Stimulated activated CD4-positive, alpha-beta T cell treated with anti-CD3 and anti-CD28 coated beads, Interleukin-2, amount 100 ng/mL, for 24 hours (primary cell): ENCODE data around the gene ZNF521.
"Not testable (repeated sequence)": the region's sequence is repeated elsewhere in the genome, so short reads cannot be mapped to it uniquely, and the experiment has no call there.

Experiments used
- DNase-seq, 2 donors: peaks; one replicate each; pipeline ENCODE4 v3.0.0-alpha.2; 2020

Gene ZNF521

DNA sequence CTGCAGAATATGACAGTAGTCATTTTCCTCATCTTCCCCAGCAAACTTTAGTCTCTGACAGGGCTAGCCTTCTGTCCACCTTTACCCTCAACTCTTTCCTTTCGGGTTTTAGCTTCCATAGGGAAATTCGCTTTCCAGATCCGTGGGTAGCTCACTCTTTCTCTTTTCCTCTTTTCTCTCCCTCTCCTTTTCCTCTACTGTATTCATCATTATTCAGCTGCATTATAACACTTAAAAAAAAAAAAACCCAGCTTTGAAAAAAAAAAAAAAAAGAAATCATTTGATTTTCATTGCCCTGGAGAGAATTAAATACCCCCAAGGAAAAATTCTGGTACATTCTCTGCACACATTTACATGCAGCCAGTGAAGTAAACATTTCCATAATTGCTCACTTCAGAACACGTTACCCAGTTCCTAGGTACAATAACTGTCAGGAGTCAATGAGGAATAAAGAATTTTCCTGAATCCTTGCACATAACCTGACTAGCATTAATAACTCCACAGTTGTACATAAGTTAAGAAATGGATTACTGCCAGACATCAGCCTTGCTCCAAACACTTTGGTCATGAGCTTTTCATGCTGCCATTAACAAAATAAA lies 63.5 kb downstream of the ZNF521 start:
- no peak for DNase-seq

DNA sequence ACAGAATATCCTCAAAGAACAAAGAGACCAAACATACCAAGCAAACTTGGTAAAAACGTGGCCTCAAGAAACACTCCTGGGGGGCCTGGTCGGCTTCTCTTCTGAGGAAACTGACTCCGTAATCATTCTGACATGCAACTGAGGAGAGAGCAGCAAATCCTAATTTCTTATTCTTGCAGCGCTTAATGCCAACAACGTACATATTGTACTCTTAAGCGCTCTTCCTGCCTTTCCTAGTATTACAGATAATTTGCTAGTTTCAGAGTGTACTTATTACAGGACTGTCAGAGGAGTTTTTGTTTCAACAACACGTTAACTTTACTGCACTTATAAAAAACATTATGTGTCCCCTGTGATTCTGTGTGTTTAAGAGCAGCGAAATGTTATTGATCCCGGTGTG lies 64.9 kb downstream of the ZNF521 start:
- no peak for DNase-seq

DNA sequence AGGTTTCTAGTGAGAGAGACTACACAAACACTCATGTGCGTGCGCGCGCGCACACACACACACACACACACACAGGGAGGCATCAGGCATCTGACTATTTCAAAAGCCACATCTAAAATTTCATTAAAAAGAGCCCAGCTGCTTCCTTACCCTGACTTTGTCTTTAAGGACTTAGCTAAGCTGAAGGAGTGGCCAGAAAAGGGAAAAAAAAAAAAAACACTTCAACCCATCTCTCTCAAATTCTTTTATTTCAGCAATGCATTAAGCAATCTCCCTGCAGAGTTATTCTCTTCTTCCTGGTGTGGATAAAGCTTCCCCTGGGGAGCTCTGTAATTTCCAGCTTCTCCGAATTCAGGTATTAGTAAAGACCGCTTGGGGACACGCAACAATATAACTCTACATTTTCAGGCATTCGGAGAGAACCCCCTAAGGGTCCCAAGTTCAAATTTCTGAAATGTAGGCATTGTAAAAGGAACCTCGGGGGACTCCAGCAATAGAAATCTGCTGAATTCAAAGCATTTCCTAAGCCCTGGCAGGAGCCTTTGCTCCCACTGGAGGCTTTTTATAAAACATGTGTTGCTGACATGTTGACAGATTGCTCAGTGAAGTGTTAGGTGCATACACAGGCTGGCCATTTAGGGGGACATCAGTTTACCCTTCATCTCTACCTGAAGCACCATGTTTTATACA lies 67.0 kb downstream of the ZNF521 start:
- no peak for DNase-seq

DNA sequence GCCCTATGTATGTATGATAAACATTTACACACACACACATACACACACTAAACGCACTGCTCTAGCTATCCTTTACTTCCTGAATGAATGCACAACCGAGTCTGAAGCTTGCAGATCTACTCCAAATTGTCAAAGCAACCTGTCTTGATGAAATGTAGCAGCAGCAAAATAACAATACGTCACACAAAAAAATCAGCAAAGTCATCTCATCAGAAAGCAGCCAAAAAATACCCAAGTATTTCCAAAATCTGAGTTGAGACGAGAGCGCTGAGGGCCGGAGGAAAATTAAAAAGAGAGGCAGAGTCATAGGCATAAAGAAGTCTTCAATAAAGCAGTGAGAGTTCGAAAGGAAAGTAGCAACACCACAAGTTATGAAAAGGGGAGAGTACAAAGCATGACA lies 67.7 kb downstream of the ZNF521 start:
- no peak for DNase-seq

DNA sequence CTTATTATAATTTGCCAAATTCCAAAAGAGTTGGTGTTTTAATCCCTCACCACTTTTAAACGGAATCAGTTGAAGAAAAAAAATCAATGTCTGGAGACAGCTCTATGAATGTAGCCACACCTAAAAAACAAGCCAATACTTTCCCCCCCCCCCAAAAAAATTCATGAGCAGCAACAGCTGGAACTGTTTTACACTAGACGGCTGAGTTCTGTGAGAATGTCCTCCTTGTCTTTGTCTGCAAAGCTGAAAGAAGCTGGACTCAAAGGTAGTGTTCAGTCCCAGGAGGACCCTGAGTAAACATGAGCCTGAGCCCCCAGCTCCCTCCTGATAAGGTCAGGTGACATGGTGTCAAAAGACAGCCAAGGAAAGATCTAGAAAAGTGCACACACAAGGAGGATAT lies 68.2 kb downstream of the ZNF521 start:
- DNase-seq, result no peak

DNA sequence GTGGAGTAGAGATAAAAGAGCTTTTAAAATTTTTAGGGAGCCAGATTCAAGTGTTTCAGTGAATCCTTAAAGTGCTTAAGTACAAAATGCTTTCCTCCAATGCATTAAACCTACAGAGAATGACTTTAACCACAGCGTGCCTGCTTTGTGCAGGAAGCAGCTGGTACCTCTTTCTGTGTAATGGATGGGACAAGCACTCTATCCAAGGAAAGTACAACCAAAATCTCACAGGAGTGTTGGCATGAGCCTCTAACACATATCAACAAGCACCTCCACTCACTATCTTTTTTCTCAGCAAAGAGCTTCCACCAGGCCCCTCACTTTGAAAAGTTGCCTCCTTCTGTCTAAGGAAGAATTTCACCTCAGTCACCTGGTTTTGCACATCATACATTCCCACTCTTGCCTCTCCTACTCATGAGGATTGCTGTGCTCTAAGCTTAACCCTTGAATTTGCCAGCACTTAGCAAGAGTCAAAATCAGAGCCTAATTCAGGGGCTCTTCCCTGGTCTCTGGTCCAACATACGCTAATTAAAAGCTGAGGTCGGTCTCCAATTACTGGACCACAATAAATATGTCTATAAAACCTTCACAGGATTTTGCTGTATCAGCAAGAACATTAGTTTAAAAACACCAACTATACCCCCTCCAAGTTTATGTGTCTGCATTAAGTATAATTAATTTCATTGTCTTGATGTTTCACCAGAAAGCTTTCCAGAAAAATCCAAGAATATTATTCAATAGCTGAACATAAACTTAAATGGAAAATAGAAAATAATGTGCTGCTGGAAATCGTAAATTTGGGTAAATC lies 68.9 kb downstream of the ZNF521 start:
- DNase-seq, result no peak

DNA sequence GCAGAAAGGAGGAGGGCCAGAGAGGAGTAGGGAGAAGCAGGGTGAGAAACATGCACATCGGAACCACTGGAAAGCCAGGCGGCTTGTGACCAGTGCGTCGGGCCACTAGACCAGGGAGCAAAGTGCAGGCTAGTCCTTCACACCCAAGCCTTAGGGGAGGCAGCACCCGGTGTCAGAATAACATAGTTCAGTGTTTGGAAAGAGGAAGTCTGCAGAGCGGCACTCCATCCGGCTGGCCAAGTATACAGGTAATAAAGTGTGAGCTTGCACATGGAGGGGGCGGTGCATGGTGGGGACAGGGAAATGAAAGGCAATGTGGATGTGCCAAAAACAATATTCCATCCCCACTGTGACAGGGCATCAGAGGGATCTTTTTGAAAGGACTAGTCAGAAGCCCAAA lies 69.7 kb downstream of the ZNF521 start:
- DNase-seq, result no peak

DNA sequence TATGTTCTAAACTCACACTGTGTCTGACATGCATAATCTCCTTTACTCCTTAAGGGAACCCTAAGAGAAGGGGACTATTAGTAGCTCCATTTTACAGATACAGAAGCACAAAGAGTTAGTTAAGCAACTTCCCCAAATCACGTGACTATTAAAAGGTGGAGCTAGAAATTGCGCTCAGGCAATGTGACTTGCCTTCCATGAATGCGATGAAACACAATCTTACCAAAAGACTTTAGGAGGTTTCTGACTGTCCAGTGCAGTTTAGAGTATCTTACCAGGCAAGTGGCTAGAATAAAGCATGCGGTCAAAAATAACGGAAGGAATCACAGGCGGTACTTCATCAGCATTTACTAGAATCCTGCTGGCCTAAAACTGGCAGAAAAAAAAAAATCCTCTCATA lies 70.4 kb downstream of the ZNF521 start:
- DNase-seq, result no peak

DNA sequence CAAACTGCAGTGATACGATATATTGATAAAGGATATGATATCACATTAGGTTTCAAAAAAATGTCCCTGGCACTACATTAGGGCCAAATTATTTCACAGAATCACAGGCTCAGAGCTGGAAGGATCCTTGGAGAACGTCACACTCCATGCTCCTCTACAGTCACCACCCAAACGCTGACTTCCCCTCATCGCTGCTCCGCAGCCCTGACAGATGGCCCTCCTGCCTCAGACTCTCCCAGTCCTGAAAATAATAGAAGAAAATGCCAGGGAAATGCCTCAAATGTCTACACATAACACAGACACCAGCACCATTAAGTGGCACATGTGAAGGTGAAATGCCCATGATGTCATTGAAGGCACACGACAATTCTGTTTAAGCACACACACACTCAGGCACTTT lies 72.0 kb downstream of the ZNF521 start:
- DNase-seq, result no peak

DNA sequence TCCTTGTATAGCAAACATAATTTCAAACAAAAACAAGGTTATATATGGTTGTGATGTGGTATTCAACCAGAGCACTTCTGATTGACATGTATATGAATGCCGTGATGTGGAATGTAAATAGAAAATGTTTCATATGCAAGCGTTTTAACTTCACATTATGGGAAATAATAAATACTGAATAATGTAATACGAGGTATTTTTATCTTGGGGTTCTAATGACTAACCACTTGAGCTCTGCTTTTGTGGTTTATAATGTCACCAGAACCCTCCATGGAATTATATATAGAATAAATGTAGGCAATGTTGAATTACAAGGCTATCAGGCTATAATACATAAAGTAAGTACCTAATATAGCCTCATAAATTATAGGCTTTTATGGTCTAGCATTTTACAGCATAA lies 72.4 kb downstream of the ZNF521 start:
- no peak for DNase-seq

DNA sequence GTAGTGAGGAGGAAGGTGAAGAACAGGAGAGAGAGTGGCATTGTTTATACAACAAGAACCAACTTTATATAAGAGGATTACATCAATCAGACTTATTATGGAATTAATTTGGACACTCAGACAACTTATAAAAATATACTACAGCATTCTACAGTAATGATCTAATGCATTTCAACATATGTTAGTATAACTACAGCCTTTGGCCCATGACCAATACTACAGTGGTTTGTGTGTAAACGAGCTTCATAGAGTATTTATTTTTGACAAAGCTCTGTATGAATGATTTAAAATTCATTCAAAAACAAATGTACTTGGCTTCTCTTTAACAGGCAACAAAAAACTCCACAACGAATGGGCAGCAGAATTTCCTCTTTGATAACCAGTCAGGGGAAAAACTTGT lies 72.8 kb downstream of the ZNF521 start:
- no peak for DNase-seq

DNA sequence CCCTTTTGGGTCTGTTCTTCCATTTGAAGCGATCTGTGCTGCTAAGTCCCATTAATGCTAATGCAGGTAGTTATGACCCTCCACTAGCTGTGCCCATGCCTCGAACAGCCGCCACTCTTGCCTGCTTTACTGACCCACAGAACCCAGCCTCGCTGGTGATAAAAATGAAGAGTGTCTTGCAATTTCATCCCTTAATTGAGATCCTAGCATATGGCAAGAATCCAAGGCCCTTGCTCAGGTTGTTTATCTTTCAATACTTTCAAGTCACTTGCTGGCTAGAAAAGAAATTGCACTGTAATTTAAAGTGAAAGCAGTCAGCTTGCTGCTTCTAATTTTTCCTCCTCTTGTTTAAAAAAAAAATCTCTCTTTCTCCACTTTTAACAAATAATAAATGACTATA lies 73.6 kb downstream of the ZNF521 start:
- DNase-seq, result no peak

DNA sequence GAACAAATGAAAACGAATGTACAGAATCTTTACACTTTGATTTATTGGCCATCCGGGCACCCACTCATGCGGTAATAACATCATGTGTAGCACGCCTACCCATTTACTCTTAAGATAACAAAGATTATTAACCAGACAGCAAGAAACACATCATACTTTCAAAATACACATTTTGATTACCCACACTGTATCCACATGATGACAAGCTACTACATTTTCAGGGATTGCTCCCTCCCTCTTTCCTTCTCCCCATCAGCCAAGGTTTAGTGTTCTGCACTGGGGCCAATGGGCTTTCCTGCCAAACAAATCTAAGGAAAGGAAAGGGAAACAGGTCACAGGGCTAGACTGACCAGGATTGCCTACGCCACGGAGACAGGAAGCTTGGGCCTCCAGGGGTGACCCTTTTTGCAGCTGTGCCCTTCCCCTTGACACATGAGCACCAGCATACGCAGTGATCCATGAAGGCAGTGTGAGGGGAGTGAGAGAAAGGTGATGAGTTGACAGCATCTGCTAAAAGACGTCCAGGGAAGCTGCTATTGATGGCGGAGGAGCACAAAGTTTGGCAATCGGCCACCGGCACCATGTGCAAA lies 76.5 kb downstream of the ZNF521 start:
- DNase-seq, result no peak

DNA sequence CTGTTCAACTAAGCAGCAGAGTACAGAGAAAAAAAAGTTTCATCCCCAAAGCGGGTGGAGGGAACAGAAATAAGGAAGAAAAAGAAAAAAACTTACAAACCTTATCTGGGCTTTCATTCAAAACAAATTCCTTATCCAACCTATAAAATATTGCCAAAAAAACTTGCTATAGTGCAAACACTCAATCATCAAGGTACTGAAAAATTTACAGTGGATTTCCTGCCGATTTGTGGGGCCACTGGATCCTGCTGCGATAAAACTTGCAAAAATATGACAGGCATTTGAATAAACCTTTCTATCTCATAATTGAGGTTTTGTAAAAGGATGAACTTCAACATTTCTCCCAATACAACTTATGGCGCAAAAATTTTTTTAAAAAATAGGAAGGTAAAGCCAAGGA lies 77.0 kb downstream of the ZNF521 start:
- DNase-seq, result no peak

DNA sequence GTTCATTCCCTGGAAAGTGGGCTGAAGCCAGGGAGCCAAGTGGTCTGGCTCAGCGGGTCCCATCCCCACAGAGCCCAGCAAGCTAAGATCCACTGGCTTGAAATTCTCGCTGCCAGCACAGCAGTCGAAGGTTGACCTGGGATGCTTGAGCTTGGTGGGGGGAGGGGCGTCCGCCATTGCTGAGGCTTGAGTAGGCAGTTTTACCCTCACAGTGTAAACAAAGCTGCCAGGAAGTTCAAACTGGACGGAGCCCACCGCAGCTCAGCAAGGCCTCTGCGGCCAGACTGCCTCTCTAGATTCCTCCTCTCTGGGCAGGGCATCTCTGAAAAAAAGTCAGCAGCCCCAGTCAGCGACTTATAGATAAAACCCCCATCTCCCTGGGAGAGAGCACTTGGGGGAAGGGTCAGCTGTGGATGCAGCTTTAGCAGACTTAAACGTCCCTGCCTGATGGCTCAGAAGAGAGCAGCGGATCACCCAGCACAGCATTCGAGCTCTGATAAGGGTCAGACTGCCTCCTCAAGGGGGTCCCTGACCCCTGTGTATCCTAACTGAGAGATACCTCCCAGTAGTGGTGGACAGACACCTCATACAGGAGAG lies 84.9 kb downstream of the ZNF521 start:
- not testable (repeated sequence) for DNase-seq

DNA sequence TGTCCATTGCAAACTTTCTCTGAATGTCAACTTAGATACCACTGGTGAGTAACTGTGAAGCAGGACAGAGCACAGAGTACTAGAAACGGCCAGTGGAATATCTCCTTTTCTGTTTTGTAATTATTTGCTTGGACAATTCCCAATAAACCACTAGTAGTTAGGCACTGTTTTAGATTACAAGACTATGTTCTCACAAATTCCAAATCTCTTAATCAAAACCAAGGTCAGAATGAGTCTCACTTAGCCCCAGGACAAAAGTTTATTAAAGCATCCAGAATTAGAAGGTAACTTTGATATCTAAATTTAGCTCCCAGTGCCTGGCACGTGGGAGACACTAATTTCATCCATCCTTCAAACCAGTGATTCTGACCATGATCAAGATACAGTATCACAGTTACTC lies 89.0 kb downstream of the ZNF521 start:
- DNase-seq, result no peak

DNA sequence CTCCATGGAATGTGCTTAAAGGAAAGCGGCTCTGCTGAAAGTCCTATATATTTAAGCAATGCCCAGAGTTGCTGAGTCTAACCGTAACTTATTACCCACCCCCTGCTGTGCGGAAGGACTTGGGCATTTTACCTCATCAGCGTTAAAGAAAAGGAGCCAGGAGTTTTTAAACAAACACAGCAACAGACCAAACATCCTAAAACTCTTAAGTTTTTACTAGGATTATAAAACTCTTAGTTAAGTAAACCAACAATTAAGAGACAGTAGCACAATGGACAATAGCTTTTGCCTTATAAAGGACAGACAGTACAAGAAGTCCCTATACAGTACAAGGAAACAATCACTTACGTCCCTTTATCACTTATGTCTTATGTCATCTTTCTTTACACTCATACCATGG lies 90.2 kb downstream of the ZNF521 start:
- DNase-seq, result no peak

DNA sequence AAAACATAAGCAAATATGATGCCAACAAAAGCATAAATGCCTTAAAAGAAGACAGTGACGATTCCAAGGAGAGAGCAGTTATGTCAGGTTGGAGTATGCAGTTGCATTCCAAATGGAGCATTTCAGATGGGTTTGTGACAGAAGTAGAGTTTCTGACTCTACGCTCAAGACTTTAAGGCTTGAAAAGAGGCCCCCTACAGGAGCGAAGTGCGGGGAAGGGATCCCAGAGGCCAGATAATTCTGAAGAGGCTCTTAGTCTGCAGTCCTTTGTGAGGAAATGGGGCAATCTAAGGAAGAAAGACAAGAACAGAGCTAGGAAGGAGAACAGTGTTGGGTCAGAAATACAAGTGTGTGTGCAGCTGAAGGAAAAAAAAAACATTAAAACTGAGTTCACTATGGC lies 95.5 kb downstream of the ZNF521 start:
- no peak for DNase-seq

DNA sequence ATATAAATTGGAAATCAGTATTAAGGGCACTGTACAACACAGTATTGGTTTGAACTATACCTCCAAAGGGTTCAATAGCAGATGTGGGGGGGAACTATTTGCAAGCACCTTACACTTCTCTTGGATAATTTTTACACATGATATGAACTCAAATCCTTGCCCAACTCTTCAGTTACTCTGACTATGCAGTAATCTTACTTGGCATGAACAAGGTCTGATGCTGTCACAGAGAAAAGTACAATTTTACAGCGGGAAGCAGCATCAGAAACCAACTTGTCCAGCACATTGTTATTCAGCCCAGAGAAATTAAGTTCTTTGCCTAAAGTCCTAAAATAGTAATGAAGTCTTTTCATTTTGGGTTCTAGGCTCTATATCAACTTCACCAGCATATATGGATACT lies 98.2 kb downstream of the ZNF521 start:
- no peak for DNase-seq

DNA sequence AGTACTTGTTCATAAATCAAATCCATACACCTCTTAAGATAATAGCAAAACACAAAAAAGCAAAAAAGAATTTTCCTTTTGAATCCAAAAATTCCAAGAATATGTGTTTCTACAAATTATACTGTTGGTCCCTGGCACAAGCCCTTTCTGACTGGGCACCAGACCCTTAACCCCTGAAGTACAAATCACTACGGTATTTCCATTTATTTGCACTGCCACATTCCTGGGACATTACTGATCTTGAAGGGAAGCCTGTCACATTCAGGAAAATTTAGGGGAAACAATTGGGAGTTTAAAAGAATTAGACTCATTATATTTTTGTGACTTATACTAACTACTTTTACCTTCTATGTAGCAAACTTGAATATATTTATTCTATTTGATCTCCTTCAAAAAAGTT lies 98.8 kb downstream of the ZNF521 start:
- no peak for DNase-seq

DNA sequence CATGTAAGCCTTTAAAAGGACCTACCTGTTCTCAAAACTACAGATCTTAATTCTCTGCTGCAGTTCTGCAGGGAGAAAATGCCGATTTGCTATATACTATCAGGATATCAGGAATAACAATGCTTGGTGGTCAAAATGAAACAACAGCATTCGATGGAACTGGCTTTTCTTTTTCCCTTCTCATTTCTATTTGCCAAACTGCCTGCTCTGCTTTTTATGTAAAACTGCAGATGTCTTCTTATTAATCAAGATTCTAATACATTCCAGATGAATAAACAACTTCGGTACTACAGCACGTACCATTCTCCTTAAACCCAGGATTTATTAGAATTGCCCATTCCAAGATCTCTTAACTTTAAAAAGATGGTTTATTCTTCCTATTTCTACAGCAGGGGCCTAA lies 100.9 kb downstream of the ZNF521 start:
- DNase-seq, result no peak

DNA sequence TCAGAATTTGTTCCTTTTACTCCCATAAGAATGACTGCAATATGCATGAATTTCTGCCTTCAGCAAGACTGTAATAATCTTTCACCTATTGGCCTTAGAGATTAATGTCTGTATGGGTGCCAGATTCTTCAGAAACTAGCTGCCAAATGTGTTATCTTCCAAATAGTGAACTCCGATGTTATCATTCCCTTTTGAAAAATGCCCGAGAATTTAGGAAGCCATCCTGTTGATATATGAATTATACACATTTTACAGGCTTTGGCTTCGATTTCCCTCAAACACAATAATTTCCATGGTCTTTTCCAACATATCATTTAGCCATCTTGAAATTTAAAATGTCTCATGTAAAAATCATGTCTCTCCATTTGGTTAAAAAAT lies 101.5 kb downstream of the ZNF521 start:
- DNase-seq, result no peak

DNA sequence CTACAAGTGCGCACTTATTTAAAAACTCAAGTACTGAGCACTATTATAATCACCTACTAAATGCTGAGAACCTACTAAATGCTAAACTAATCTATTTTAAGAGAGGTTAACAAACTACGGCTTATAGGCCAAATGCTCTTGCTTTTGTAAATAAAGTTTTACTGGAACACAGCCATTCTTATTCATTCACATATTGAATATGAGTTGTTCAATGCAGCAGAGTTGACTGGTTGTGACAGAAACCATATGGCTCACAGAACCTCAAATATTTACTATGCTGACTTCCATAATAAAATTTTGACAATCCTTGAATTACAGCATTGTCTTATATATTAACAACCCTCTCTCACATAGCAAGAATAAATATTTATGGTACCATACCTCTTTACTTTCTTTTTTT lies 103.2 kb downstream of the ZNF521 start:
- DNase-seq, result no peak

DNA sequence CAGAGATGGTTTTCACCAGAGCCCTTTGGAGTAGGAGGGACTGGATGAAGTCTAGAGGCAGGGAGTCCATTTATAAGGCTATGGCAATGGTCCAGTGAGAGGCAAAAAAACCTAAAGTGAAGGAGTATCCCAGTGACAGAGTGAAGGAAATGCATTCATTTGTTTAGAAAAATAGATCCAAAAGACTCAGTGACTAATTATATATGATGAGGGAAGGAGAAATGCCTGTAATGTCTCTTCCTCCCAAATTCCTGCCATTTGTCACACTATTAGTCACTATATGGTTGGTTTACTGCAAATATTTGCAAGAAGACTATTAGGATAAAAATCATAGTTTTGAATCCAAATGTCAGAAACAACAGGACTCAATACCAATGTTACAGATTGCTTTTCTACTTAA lies 104.2 kb downstream of the ZNF521 start:
- DNase-seq, result no peak
